Coronary artery (tissue), 2 donors: ENCODE measurements around the gene CDC14A.
"Not testable (repeated sequence)": the region's sequence is repeated elsewhere in the genome, so short reads cannot be mapped to it uniquely, and the experiment has no call there.

Experiments used
- DNase-seq: peaks from one replicate; pipeline ENCODE4 v3.0.0-alpha.2; 2017; ENCODE audit warnings: low spot score
- H3K27ac ChIP-seq, 2 donors: fragments of 200-600 bp; sonication (generic); one replicate each; pipeline ENCODE4 v1.5.1; 2016 to 2019
- H3K4me3 ChIP-seq: fragments of 200-600 bp; sonication (generic); 2 replicates; pipeline ENCODE4 v1.5.1; 2016; ENCODE audit warnings: mild to moderate bottlenecking, moderate library complexity
- CTCF ChIP-seq: fragments of 200-600 bp; sonication (generic); IDR thresholded peaks from one replicate; pipeline ENCODE4 v1.5.1; 2019; ENCODE audit warnings: antibody characterized with exemption

CDC14A gene

DNA sequence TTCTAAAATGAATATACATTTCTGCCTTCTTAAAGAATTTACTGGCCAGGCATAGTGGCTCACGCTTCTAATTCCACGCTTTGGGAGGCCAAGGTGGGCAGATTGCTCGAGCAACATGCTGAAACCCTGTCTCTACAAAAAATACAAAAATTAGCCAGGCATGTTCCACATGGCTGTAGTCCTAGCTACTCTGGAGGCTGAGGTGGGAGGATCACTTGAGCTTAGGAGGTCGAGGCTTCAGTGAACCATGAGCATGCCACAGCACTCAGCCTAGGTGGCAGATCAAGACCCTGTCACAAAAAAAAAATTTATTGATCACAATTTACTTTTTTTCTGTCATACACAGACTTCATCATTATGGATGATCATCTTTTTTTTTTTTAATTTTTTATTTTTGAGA, 11.5 kb downstream of the CDC14A start:
- no peak for TF ChIP-seq CTCF
- Histone ChIP-seq H3K4me3 (no peak overlapping the region), H3K27ac (no peak overlapping the region)
- no peak for DNase-seq

DNA sequence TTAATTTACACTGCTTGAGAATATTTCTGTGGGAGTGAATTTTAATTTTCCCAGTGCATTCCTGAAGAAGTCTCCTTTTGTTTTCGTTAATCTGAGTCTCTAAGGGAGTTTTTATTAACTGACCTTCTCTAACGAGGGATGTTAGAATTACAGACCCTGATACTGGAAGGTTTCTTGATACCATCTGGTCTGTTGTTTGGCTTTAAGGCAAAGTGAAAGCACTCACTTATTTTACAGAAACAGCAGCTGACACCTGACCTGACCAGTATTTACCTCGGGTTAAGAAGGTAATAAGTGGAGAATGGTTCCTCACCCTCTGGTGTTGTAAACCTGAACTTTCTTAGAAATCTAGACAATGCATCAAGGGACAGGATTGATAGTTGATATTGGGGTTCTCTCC, 12.4 kb downstream of the CDC14A start:
- Histone ChIP-seq H3K27ac (no peak overlapping the region), H3K4me3 (no peak overlapping the region)
- no peak for TF ChIP-seq CTCF
- DNase-seq, result no peak

- DNase-seq, result no peak
- Histone ChIP-seq H3K4me3 (no peak overlapping the region), H3K27ac (no peak overlapping the region)
- no peak for TF ChIP-seq CTCF
Observed at GRCh38 chr1:100366209-100366525, 13.9 kb downstream of the CDC14A start.

DNA sequence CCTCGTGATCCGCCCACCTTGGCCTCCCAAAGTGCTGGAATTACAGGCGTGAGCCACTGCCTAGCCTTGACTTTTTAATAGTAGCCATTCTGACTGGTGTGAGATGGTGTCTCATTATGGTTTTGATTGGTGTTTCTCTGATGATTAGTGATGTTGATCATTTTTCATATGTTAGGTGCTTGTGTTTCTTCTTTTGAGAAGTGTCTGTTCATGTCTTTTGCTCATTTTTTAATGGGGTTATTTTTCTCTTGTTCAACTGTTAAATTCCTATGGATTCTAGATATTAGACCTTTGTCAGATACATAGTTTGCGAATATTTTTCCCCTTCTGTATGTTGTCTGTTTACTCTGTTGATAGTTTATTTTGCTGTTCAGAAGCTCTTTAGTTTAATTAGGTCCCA, 17.0 kb downstream of the CDC14A start:
- not testable (repeated sequence) for DNase-seq, H3K27ac ChIP-seq, H3K4me3 ChIP-seq

DNA sequence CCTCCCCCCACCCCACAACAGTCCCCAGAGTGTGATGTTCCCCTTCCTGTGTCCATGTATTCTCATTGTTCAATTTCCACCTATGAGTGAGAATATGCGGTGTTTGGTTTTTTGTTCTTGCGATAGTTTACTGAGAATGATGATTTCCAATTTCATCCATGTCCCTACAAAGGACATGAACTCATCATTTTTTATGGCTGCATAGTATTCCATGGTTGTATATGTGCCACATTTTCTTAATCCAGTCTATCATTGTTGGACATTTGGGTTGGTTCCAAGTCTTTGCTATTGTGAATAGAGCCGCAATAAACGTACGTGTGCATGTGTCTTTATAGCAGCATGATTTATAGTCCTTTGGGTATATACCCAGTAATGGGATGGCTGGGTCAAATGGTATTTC, 21.6 kb downstream of the CDC14A start:
- not testable (repeated sequence) for H3K4me3 ChIP-seq, DNase-seq

GRCh38 chr1:100376890-100377289, 24.6 kb downstream of the CDC14A start:
- H3K27ac ChIP-seq, DNase-seq, H3K4me3 ChIP-seq: not testable (repeated sequence)

More for the DNA sequence above, 21.6 kb downstream of the CDC14A start:
- not testable (repeated sequence) for H3K27ac ChIP-seq

GRCh38 chr1:100377590-100378361, 25.5 kb downstream of the CDC14A start:
- DNase-seq, result no peak
- TF ChIP-seq CTCF, result no peak
- H3K27ac ChIP-seq, result no peak overlapping the region
- no peak overlapping the region for H3K4me3 ChIP-seq

- DNase-seq, result no peak
Observed at GRCh38 chr1:100378956-100379355, 26.6 kb downstream of the CDC14A start.

More at GRCh38 chr1:100378956-100379355, 26.6 kb downstream of the CDC14A start:
- Histone ChIP-seq H3K27ac (no peak overlapping the region), H3K4me3 (no peak overlapping the region)
- TF ChIP-seq CTCF, result no peak
